K562 (cell line): ENCODE measurements around the gene PHTF1.

ENCODE experiments used
- BHLHE40 ChIP-seq: IDR thresholded peaks from 2 replicates; pipeline ENCODE4 v1.6.1; 2011; ENCODE audit warnings: low read length, improper control_type of control experiment
- CTCF ChIP-seq, 3 experiments: IDR thresholded peaks in 2 of 3; conservative IDR thresholded peaks in 1 of 3; 2 replicates each; pipeline ENCODE4 v1.5.1; 2011 to 2012; ENCODE audit warnings: low read length in 3 of 3, mild to moderate bottlenecking in 3 of 3, control low read depth in 2 of 3, improper control_type of control experiment in 1 of 3, inconsistent platforms in 1 of 3, low read depth in 1 of 3, mixed read lengths in 1 of 3, moderate library complexity in 1 of 3; ENCODE audit not compliant: insufficient read depth in 2 of 3
- ESRRA ChIP-seq: fragments of 450-650 bp; IDR thresholded peaks from 2 replicates; pipeline ENCODE4 v1.6.1; 2014; ENCODE audit warnings: low read depth, mild to moderate bottlenecking, moderate library complexity, borderline replicate concordance
- POLR2A ChIP-seq: fragments of 450-650 bp; conservative IDR thresholded peaks from 2 replicates; pipeline ENCODE4 v1.6.1; 2016
- SRSF3 ChIP-seq: fragments of 200-400 bp; formaldehyde crosslinking; IDR thresholded peaks from 2 replicates; pipeline ENCODE4 v1.6.1; 2016; ENCODE audit warnings: mild to moderate bottlenecking, low read length, moderate library complexity; ENCODE audit not compliant: insufficient read depth
- ZNF639 ChIP-seq, 2 experiments: fragments of 200-800 bp in 1 of 2; sonication (Bioruptor generic) in 1 of 2; sonication (generic) in 1 of 2; formaldehyde crosslinking in 1 of 2; IDR thresholded peaks in 1 of 2; conservative IDR thresholded peaks in 1 of 2; 2 replicates each; pipeline versions ENCODE4 v1.5.0 to v1.6.1; 2016 to 2020; ENCODE audit warnings: missing compliant biosample characterization in 1 of 2, missing genetic modification characterization in 1 of 2, missing genetic modification reagents in 1 of 2

- TF ChIP-seq CTCF (IDR thresholded peaks at IDR 0.05 in 2 of 3, conservative IDR thresholded peaks at IDR 0.05 in 1 of 3; ENCODE audit: insufficient read depth in 2 of 3, low read depth in 1 of 3, low read length in 3 of 3) (no peak), BHLHE40 (no peak), SRSF3 (no peak), POLR2A (no peak), ZNF639 (CRISPR knock-in tag; conservative IDR thresholded peaks at IDR 0.05 in 1 of 2, IDR thresholded peaks at IDR 0.05 in 1 of 2) (no peak), ESRRA (no peak)
Measured at GRCh38 chr1:113653741-113654140, 105.5 kb downstream of the PHTF1 start.
